ENCODE measurements around the gene CLDN6. TPM values are rescaled to one million over a fixed set of nuclear protein-coding genes. Genes with fewer than 3 reads are reported as not detected.

CLDN6 gene
- total RNA-seq, 1 donor: under 0.01 TPM

- H3K4me2 ChIP-seq (ENCODE audit: insufficient read depth, low read length): no peak overlapping the region
- no peaks in the 10 kb centered on the region for H3K4me1 ChIP-seq (ENCODE audit: insufficient read depth, low read length)
- no peaks in the 10 kb centered on the region for H3K9me3 ChIP-seq (ENCODE audit: low read depth, low read length)
- TF ChIP-seq CTCF (IDR thresholded peaks at IDR 0.05; ENCODE audit: extremely low read depth, low read depth, low read length): no peak
- H3K4me3 ChIP-seq (ENCODE audit: insufficient read depth, low read length): no peak overlapping the region
- H3K36me3 ChIP-seq (ENCODE audit: insufficient read depth, low read length): no peaks in the 10 kb centered on the region
- peak; percentile 80 for DNase-seq (ENCODE audit: insufficient read length, low spot score, missing footprints)
- H3K27ac ChIP-seq (ENCODE audit: low read depth, low read length): no peak overlapping the region
- H4K20me1 ChIP-seq (ENCODE audit: insufficient read depth, low read length): no peaks in the 10 kb centered on the region
- H2AFZ ChIP-seq (ENCODE audit: low read length): no peak overlapping the region
- no peaks in the 10 kb centered on the region for H3K79me2 ChIP-seq (ENCODE audit: insufficient read depth, low read length)
- peaks cover 80% of the 10 kb centered on the region for H3K27me3 ChIP-seq (ENCODE audit: insufficient read depth, low read length)
Measured at GRCh38 chr16:3008690-3009037, 9.3 kb downstream of the CLDN6 start.

- Histone ChIP-seq H3K4me3 (ENCODE audit: insufficient read depth, low read length) (no peak overlapping the region), H3K27me3 (ENCODE audit: insufficient read depth, low read length) (peaks cover 75% of the 10 kb centered on the region), H4K20me1 (ENCODE audit: insufficient read depth, low read length) (no peaks in the 10 kb centered on the region), H2AFZ (ENCODE audit: low read length) (no peak overlapping the region), H3K4me1 (ENCODE audit: insufficient read depth, low read length) (no peaks in the 10 kb centered on the region), H3K79me2 (ENCODE audit: insufficient read depth, low read length) (no peaks in the 10 kb centered on the region), H3K36me3 (ENCODE audit: insufficient read depth, low read length) (no peaks in the 10 kb centered on the region), H3K27ac (ENCODE audit: low read depth, low read length) (no peak overlapping the region), H3K4me2 (ENCODE audit: insufficient read depth, low read length) (no peak overlapping the region), H3K9me3 (ENCODE audit: low read depth, low read length) (no peaks in the 10 kb centered on the region)
- no peak for TF ChIP-seq CTCF (IDR thresholded peaks at IDR 0.05; ENCODE audit: extremely low read depth, low read depth, low read length)
- DNase-seq (ENCODE audit: insufficient read length, low spot score, missing footprints): no peak
Measured at GRCh38 chr16:3007957-3008689, 9.9 kb downstream of the CLDN6 start.

GRCh38 chr16:3007059-3007956 lies 10.7 kb downstream of the CLDN6 start:
- DNase-seq (ENCODE audit: insufficient read length, low spot score, missing footprints): no peak
- no peaks in the 10 kb centered on the region for H4K20me1 ChIP-seq (ENCODE audit: insufficient read depth, low read length)
- H3K4me1 ChIP-seq (ENCODE audit: insufficient read depth, low read length): no peaks in the 10 kb centered on the region
- no peak overlapping the region for H2AFZ ChIP-seq (ENCODE audit: low read length)
- H3K4me2 ChIP-seq (ENCODE audit: insufficient read depth, low read length): no peak overlapping the region
- H3K9me3 ChIP-seq (ENCODE audit: low read depth, low read length): no peaks in the 10 kb centered on the region
- H3K27ac ChIP-seq (ENCODE audit: low read depth, low read length): no peak overlapping the region
- H3K4me3 ChIP-seq (ENCODE audit: insufficient read depth, low read length): no peak overlapping the region
- TF ChIP-seq CTCF (IDR thresholded peaks at IDR 0.05; ENCODE audit: extremely low read depth, low read depth, low read length): no peak
- no peaks in the 10 kb centered on the region for H3K79me2 ChIP-seq (ENCODE audit: insufficient read depth, low read length)
- H3K36me3 ChIP-seq (ENCODE audit: insufficient read depth, low read length): no peaks in the 10 kb centered on the region
- peaks cover 68% of the 10 kb centered on the region for H3K27me3 ChIP-seq (ENCODE audit: insufficient read depth, low read length)

GRCh38 chr16:3004781-3005284 lies 13.2 kb downstream of the CLDN6 start:
- H3K36me3 ChIP-seq (ENCODE audit: insufficient read depth, low read length): no peaks in the 10 kb centered on the region
- no peak for TF ChIP-seq CTCF (IDR thresholded peaks at IDR 0.05; ENCODE audit: extremely low read depth, low read depth, low read length)
- H3K4me3 ChIP-seq (ENCODE audit: insufficient read depth, low read length): peak overlapping the region; percentile 22
- peak overlapping the region; percentile 60 for H3K4me2 ChIP-seq (ENCODE audit: insufficient read depth, low read length)
- no peaks in the 10 kb centered on the region for H3K79me2 ChIP-seq (ENCODE audit: insufficient read depth, low read length)
- no peak overlapping the region for H2AFZ ChIP-seq (ENCODE audit: low read length)
- H3K9me3 ChIP-seq (ENCODE audit: low read depth, low read length): no peaks in the 10 kb centered on the region
- H3K4me1 ChIP-seq (ENCODE audit: insufficient read depth, low read length): no peaks in the 10 kb centered on the region
- H3K27me3 ChIP-seq (ENCODE audit: insufficient read depth, low read length): peaks cover 53% of the 10 kb centered on the region
- DNase-seq (ENCODE audit: insufficient read length, low spot score, missing footprints): no peak
- no peak overlapping the region for H3K27ac ChIP-seq (ENCODE audit: low read depth, low read length)
- H4K20me1 ChIP-seq (ENCODE audit: insufficient read depth, low read length): no peaks in the 10 kb centered on the region
